ENCODE measurements around the gene COP1.

COP1 gene

GRCh38 chr1:175969231-175969630 lies 237.9 kb downstream of the COP1 start:
- H3K27ac ChIP-seq, result no peak overlapping the region
- no peak for DNase-seq (ENCODE audit: low spot score)
- CTCF ChIA-PET, result no interaction called here
- POLR2A ChIA-PET (ENCODE audit: low non-redundant PET), result no interaction called here
- TF ChIP-seq, protein P1, sequence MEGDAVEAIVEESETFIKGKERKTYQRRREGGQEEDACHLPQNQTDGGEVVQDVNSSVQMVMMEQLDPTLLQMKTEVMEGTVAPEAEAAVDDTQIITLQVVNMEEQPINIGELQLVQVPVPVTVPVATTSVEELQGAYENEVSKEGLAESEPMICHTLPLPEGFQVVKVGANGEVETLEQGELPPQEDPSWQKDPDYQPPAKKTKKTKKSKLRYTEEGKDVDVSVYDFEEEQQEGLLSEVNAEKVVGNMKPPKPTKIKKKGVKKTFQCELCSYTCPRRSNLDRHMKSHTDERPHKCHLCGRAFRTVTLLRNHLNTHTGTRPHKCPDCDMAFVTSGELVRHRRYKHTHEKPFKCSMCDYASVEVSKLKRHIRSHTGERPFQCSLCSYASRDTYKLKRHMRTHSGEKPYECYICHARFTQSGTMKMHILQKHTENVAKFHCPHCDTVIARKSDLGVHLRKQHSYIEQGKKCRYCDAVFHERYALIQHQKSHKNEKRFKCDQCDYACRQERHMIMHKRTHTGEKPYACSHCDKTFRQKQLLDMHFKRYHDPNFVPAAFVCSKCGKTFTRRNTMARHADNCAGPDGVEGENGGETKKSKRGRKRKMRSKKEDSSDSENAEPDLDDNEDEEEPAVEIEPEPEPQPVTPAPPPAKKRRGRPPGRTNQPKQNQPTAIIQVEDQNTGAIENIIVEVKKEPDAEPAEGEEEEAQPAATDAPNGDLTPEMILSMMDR (conservative IDR thresholded peaks at IDR 0.05; ENCODE audit: low read depth), result no peak

- no peak overlapping the region for H3K27ac ChIP-seq
- ChIA-PET CTCF (no interaction called here), POLR2A (ENCODE audit: low non-redundant PET) (no interaction called here)
- TF ChIP-seq, protein P1 (conservative IDR thresholded peaks at IDR 0.05; ENCODE audit: low read depth), result no peak
- no peak for DNase-seq (ENCODE audit: low spot score)
These were observed 238.5 kb downstream of the COP1 start for GRCh38 chr1:175968486-175969172.

DNA sequence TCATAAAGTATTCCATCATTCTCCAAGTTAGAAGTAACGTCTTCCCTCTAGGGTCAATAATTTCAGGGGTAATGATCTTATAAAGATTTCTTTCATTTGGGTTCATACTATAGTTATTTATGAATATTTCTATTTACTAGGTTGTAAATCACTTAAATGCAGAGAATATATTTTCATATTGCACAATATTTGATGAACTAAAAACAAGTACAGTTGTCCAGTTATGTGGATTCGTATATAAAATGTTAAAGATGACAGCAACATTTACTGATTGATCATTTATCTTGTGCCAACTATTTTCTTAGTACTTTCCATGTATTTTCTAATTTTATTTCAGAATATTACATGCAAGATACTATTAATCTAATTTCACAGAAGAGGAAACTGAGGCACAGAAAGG lies 243.3 kb downstream of the COP1 start:
- ChIA-PET POLR2A (ENCODE audit: low non-redundant PET) (no interaction called here), CTCF (no interaction called here)
- H3K27ac ChIP-seq, result no peak overlapping the region
- no peak for DNase-seq (ENCODE audit: low spot score)
- TF ChIP-seq, protein P1 (conservative IDR thresholded peaks at IDR 0.05; ENCODE audit: low read depth), result no peak

DNA sequence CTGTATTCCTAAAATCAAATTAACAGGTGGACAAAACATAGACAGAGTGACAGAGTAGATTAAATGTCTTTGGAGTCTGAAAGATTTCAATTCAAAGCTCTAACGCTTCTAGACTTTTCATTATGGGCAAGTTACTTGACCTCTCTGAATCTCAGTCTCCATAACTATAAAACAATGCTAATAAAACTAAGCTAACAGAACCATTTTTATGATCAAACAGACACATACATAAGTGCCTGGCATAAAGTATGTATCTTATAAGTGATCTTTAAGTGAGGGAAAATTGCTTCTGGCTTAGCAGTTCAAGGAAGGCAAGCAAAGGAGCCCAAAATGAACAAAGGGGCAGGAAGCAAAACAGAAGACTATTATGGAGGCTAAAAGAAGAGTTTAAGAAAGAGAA lies 246.9 kb downstream of the COP1 start:
- TF ChIP-seq, protein P1 (conservative IDR thresholded peaks at IDR 0.05; ENCODE audit: low read depth), result no peak
- POLR2A ChIA-PET (ENCODE audit: low non-redundant PET), result no interaction called here
- no peak for DNase-seq (ENCODE audit: low spot score)
- H3K27ac ChIP-seq, result no peak overlapping the region
- CTCF ChIA-PET, result no interaction called here

GRCh38 chr1:175951627-175952026 lies 255.5 kb downstream of the COP1 start:
- H3K27ac ChIP-seq, result no peak overlapping the region
- DNase-seq (ENCODE audit: low spot score), result no peak
- TF ChIP-seq, protein P1 (conservative IDR thresholded peaks at IDR 0.05; ENCODE audit: low read depth), result no peak
- POLR2A ChIA-PET (ENCODE audit: low non-redundant PET), result no interaction called here
- CTCF ChIA-PET, result no interaction called here

DNA sequence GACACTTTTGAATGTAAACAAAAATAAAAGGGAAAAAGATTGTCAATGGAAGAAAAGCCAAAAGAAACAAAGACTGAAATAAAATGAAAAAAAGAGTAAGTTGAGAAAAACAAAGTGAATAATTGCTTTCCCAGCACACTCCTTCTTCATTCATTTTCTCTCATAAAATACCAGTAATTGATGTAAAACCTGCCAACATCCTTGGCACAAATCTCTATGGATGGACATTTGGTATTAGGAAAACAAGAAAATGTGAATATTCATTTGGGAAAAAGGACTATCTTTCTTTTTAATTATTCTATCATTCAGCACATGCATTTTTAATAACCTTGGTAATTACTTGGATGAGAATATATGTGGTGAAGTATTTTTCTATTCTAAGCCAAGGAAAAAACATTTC lies 259.3 kb downstream of the COP1 start:
- TF ChIP-seq, protein P1 (conservative IDR thresholded peaks at IDR 0.05; ENCODE audit: low read depth), result no peak
- no peak for DNase-seq (ENCODE audit: low spot score)
- ChIA-PET POLR2A (ENCODE audit: low non-redundant PET) (no interaction called here), CTCF (no interaction called here)
- H3K27ac ChIP-seq, result no peak overlapping the region

All from RWPE1 (cell line).